ENCODE results near the gene SEC61B.

SEC61B gene

GRCh38 chr9:99180662-99181061 lies 41.4 kb upstream of the SEC61B start:
- DNase-seq (ENCODE audit: extremely low read depth, low read depth) = no peak
- TF ChIP-seq CTCF (IDR thresholded peaks at IDR 0.05; ENCODE audit: low read depth, low read length) = no peak

DNA sequence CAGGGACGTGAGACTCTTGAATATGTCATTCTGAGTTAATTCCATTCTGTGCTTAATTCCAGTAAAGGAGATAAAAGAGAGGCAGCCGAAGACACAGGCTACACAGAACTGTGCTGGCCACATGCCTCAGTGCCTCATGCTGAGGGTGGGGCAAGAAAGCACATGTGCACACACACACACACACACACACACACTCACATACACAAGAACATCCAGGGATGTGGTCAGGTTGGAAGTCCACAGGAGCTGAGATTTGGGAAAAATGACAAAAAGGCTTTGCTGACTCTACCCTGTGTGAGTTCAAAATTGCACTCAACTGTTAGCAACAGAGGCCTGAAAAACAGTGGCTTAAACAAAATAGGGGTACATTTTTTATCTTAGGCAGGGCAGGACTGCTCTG lies 40.9 kb upstream of the SEC61B start:
- no peak for DNase-seq (ENCODE audit: extremely low read depth, low read depth)
- TF ChIP-seq CTCF (IDR thresholded peaks at IDR 0.05; ENCODE audit: low read depth, low read length) = no peak

DNA sequence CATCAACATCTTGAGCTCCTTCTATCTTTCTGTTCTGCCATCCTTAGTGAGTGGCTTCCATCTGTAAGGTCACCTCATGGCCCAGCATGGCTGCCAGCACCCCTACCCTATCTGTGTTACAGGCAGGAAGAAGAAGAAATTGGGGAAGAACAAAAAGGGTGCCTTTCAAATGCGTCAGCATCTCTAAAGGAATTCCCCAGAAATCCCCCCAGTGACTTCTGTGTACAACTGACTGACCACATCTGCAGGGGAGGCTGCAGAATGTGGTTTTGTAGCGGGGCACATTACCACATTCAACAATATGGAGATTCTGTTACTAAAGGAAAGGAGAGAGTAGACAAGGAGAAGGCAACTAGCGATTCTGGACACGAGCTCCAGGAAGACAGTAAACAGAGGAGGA lies 40.5 kb upstream of the SEC61B start:
- no peak for DNase-seq (ENCODE audit: extremely low read depth, low read depth)

GRCh38 chr9:99182356-99182755 lies 39.7 kb upstream of the SEC61B start:
- no peak for TF ChIP-seq CTCF (IDR thresholded peaks at IDR 0.05; ENCODE audit: low read depth, low read length)
- DNase-seq (ENCODE audit: extremely low read depth, low read depth) = no peak

More for the DNA sequence above, 40.5 kb upstream of the SEC61B start:
- no peak for TF ChIP-seq CTCF (IDR thresholded peaks at IDR 0.05; ENCODE audit: low read depth, low read length)

DNA sequence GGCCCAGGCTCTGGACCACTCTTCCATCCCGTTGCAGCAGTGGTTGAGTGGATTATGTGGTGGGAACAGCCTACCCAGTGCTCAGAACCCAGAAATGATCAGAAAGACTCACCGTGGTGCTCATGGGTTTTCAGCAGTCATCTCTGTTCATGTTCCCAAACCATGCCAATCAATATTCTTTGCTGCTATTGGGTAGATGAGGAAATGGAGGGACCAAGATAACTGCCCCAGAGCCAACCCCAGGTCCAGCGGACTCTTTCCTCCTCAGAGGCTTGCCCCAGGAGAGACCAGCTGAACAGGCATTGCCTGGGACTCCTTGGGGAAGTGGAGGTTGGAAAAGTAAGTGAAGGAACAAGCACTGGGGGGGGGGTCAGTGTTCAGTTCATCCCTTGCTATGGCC lies 38.5 kb upstream of the SEC61B start:
- DNase-seq (ENCODE audit: extremely low read depth, low read depth) = no peak
- no peak for TF ChIP-seq CTCF (IDR thresholded peaks at IDR 0.05; ENCODE audit: low read depth, low read length)

DNA sequence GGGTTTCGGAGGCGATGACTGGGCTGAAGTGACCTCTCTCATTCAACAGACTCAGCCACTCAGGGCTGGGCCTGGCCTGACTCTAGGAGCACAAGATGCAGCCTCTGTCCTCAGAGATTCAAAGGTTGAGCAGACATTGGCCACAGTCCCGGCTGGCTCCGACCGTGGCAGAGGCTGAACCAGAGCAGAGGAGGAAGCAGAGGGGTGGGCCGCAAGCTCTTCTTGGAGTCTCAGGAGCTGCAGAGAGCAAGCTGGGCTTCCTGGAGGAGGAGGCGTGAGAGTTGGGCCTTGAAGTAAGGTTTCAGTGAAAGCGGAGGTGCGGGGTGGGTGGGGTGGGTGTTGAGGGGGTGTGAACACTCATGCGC lies 38.0 kb upstream of the SEC61B start:
- no peak for DNase-seq (ENCODE audit: extremely low read depth, low read depth)
- TF ChIP-seq CTCF (IDR thresholded peaks at IDR 0.05; ENCODE audit: low read depth, low read length) = no peak

GRCh38 chr9:99184475-99185347 lies 37.4 kb upstream of the SEC61B start:
- peak; percentile 75 for DNase-seq (ENCODE audit: extremely low read depth, low read depth)
- peak; percentile 91 for TF ChIP-seq CTCF (IDR thresholded peaks at IDR 0.05; ENCODE audit: low read depth, low read length)
